WTC11 (cell line): Measurements from ENCODE around the gene SEL1L3. TPM values are rescaled to one million over a fixed set of nuclear protein-coding genes. Genes with fewer than 3 reads are reported as not detected.
A peak's percentile ranks its signal among the peaks of the same experiment; 100 is the strongest.

Source experiments
- ATAC-seq: fragments of 200-7000 bp; cut with Tn5 transposase; 2 replicates; pipeline ENCODE4 v1.10.0; 2021; ENCODE audit warnings: mild to moderate bottlenecking, moderate library complexity
- CTCF ChIA-PET: fragments of 300-600 bp; sonication (Branson Sonifier 250); formaldehyde crosslinking; loops from one replicate; lab custom pipeline; 2021; ENCODE audit warnings: antibody characterized with exemption; lab: Charles Lee
- POLR2A ChIA-PET: fragments of 350-600 bp; sonication (Branson Sonifier 250); formaldehyde crosslinking; loops from one replicate; lab custom pipeline; 2021; ENCODE audit warnings: antibody characterized with exemption; lab: Charles Lee
- DNase-seq: peaks from one replicate; pipeline ENCODE4 v3.0.0; 2021; ENCODE audit warnings: low spot score
- H3K27ac Mint-ChIP-seq: 2 replicates; pipeline ENCODE4 v1.8.0; 2021; ENCODE audit warnings: mixed read lengths
- H3K27me3 Mint-ChIP-seq: 2 replicates; pipeline ENCODE4 v1.8.0; 2021; ENCODE audit warnings: low read depth, mild to moderate bottlenecking, moderate library complexity, mixed read lengths
- H3K36me3 Mint-ChIP-seq: 2 replicates; pipeline ENCODE4 v1.8.0; 2021; ENCODE audit warnings: mixed read lengths
- H3K4me1 Mint-ChIP-seq: 2 replicates; pipeline ENCODE4 v1.8.0; 2022; ENCODE audit warnings: mixed read lengths
- H3K4me3 Mint-ChIP-seq: 2 replicates; pipeline ENCODE4 v1.8.0; 2021; ENCODE audit warnings: mild to moderate bottlenecking, moderate library complexity, mixed read lengths
- H3K9me3 Mint-ChIP-seq: 2 replicates; pipeline ENCODE4 v1.8.0; 2021; ENCODE audit warnings: mixed read lengths
- CREB1 ChIP-seq: sonication (generic); formaldehyde crosslinking; IDR thresholded peaks from 2 replicates; pipeline ENCODE4 v1.8.0; 2023; ENCODE audit warnings: mild to moderate bottlenecking, missing genetic modification reagents
- ELF4 ChIP-seq: sonication (generic); formaldehyde crosslinking; IDR thresholded peaks from 2 replicates; pipeline ENCODE4 v1.8.1; 2022; ENCODE audit warnings: low read depth, mild to moderate bottlenecking, moderate library complexity, missing genetic modification reagents
- RORB ChIP-seq: fragments of 250-450 bp; sonication (Bioruptor Pico); IDR thresholded peaks from 2 replicates; pipeline ENCODE4 v1.9.0; 2021; ENCODE audit warnings: mild to moderate bottlenecking
- TEAD4 ChIP-seq: sonication (generic); formaldehyde crosslinking; IDR thresholded peaks from 2 replicates; pipeline ENCODE4 v1.8.0; 2022; ENCODE audit warnings: mild to moderate bottlenecking, missing genetic modification reagents
- ZBTB21 ChIP-seq: sonication (generic); formaldehyde crosslinking; IDR thresholded peaks from 2 replicates; pipeline ENCODE4 v1.8.1; 2023; ENCODE audit warnings: mild to moderate bottlenecking, missing genetic modification reagents, borderline replicate concordance
- ZNF219 ChIP-seq: sonication (generic); formaldehyde crosslinking; IDR thresholded peaks from 2 replicates; pipeline ENCODE4 v1.8.0; 2023; ENCODE audit warnings: missing genetic modification reagents, mild to moderate bottlenecking, borderline replicate concordance
- ZNF263 ChIP-seq: sonication (generic); formaldehyde crosslinking; IDR thresholded peaks from 2 replicates; pipeline ENCODE4 v1.8.1; 2022; ENCODE audit warnings: low read depth, mild to moderate bottlenecking, moderate library complexity, missing genetic modification reagents
- ZNF317 ChIP-seq: sonication (generic); formaldehyde crosslinking; IDR thresholded peaks from 2 replicates; pipeline ENCODE4 v1.8.1; 2023; ENCODE audit warnings: low read depth, mild to moderate bottlenecking, moderate library complexity, missing genetic modification reagents, borderline replicate concordance
- total RNA-seq: library from RNA; stranded (reverse); gene quantifications from 3 replicates; pipeline ENCODE4 v1.2.3, GENCODE V29; 2021
- TF ChIP-seq, protein P1 (sequence below): sonication (generic); formaldehyde crosslinking; conservative IDR thresholded peaks from 2 replicates; pipeline ENCODE4 v1.8.1; 2023; ENCODE audit warnings: mild to moderate bottlenecking, low read depth, missing genetic modification reagents, moderate library complexity
- TF ChIP-seq, protein P2 (sequence below): fragments of 200-600 bp; IDR thresholded peaks from 2 replicates; pipeline ENCODE4 v1.8.0; 2022; ENCODE audit warnings: antibody characterized with exemption
- TF ChIP-seq, protein P3 (sequence below): sonication (generic); formaldehyde crosslinking; IDR thresholded peaks from 2 replicates; pipeline ENCODE4 v1.8.0; 2023; ENCODE audit warnings: missing genetic modification reagents
- TF ChIP-seq, protein P4 (sequence below): sonication (generic); formaldehyde crosslinking; IDR thresholded peaks from 2 replicates; pipeline ENCODE4 v1.8.1; 2023; ENCODE audit warnings: mild to moderate bottlenecking, missing genetic modification reagents
- TF ChIP-seq, protein P5 (sequence below): sonication (generic); formaldehyde crosslinking; IDR thresholded peaks from 2 replicates; pipeline ENCODE4 v1.8.1; 2023; ENCODE audit warnings: mild to moderate bottlenecking, missing genetic modification reagents, moderate library complexity
- TF ChIP-seq, protein P6 (sequence below): fragments of 250-450 bp; sonication (Bioruptor Pico); IDR thresholded peaks from 2 replicates; pipeline ENCODE4 v1.9.0; 2021; ENCODE audit warnings: mild to moderate bottlenecking, borderline replicate concordance
- TF ChIP-seq, protein P7 (sequence below): fragments of 250-450 bp; sonication (Bioruptor Pico); conservative IDR thresholded peaks from 2 replicates; pipeline ENCODE4 v1.9.0; 2021; ENCODE audit warnings: mild to moderate bottlenecking

SEL1L3 gene
- total RNA-seq, 1 experiment from 2014 or later = 31.5 TPM

DNA sequence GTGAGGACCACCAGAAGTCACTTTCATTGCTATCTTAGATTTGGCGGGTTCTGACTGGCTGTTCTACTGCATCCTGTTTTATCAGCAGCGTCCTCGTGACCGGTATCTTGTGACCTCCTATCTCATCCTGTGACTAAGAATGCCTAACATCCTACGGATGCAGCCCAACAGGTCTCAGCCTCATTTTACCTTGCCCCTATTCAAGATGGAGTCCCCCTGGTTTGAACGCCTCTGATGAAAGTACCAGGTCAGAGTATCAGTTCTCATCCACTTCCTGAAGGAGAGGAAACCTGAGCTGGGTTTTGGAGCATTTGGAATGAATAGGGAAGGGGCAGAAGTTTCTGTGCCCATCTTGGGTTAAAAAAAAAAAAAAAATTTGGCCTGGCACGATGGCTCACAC is 136.9 kb downstream of the SEL1L3 start:
- Mint-ChIP-seq H3K9me3 (peaks cover 9% of the 10 kb centered on the region), H3K4me3 (no peak overlapping the region), H3K27me3 (no peaks in the 10 kb centered on the region; the same call in 1 of the 2 replicates), H3K4me1 (no peaks in the 10 kb centered on the region), H3K27ac (peak overlapping the region; percentile 42), H3K36me3 (no peaks in the 10 kb centered on the region)
- no peak for ATAC-seq
- ChIA-PET POLR2A (no interaction called here), CTCF (no interaction called here)
- TF ChIP-seq ZNF219 (no peak), ZBTB21 (CRISPR knock-in tag) (no peak), TEAD4 (CRISPR knock-in tag) (no peak), ELF4 (CRISPR knock-in tag) (no peak), ZNF317 (no peak)
- TF ChIP-seq, protein P1, sequence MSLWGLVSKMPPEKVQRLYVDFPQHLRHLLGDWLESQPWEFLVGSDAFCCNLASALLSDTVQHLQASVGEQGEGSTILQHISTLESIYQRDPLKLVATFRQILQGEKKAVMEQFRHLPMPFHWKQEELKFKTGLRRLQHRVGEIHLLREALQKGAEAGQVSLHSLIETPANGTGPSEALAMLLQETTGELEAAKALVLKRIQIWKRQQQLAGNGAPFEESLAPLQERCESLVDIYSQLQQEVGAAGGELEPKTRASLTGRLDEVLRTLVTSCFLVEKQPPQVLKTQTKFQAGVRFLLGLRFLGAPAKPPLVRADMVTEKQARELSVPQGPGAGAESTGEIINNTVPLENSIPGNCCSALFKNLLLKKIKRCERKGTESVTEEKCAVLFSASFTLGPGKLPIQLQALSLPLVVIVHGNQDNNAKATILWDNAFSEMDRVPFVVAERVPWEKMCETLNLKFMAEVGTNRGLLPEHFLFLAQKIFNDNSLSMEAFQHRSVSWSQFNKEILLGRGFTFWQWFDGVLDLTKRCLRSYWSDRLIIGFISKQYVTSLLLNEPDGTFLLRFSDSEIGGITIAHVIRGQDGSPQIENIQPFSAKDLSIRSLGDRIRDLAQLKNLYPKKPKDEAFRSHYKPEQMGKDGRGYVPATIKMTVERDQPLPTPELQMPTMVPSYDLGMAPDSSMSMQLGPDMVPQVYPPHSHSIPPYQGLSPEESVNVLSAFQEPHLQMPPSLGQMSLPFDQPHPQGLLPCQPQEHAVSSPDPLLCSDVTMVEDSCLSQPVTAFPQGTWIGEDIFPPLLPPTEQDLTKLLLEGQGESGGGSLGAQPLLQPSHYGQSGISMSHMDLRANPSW (CRISPR knock-in tag) = no peak
- TF ChIP-seq, protein P2, sequence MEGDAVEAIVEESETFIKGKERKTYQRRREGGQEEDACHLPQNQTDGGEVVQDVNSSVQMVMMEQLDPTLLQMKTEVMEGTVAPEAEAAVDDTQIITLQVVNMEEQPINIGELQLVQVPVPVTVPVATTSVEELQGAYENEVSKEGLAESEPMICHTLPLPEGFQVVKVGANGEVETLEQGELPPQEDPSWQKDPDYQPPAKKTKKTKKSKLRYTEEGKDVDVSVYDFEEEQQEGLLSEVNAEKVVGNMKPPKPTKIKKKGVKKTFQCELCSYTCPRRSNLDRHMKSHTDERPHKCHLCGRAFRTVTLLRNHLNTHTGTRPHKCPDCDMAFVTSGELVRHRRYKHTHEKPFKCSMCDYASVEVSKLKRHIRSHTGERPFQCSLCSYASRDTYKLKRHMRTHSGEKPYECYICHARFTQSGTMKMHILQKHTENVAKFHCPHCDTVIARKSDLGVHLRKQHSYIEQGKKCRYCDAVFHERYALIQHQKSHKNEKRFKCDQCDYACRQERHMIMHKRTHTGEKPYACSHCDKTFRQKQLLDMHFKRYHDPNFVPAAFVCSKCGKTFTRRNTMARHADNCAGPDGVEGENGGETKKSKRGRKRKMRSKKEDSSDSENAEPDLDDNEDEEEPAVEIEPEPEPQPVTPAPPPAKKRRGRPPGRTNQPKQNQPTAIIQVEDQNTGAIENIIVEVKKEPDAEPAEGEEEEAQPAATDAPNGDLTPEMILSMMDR = no peak
- TF ChIP-seq, protein P3, sequence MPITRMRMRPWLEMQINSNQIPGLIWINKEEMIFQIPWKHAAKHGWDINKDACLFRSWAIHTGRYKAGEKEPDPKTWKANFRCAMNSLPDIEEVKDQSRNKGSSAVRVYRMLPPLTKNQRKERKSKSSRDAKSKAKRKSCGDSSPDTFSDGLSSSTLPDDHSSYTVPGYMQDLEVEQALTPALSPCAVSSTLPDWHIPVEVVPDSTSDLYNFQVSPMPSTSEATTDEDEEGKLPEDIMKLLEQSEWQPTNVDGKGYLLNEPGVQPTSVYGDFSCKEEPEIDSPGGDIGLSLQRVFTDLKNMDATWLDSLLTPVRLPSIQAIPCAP = no peak
- TF ChIP-seq, protein P4, sequence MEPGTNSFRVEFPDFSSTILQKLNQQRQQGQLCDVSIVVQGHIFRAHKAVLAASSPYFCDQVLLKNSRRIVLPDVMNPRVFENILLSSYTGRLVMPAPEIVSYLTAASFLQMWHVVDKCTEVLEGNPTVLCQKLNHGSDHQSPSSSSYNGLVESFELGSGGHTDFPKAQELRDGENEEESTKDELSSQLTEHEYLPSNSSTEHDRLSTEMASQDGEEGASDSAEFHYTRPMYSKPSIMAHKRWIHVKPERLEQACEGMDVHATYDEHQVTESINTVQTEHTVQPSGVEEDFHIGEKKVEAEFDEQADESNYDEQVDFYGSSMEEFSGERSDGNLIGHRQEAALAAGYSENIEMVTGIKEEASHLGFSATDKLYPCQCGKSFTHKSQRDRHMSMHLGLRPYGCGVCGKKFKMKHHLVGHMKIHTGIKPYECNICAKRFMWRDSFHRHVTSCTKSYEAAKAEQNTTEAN (CRISPR knock-in tag) = no peak
- TF ChIP-seq, protein P5, sequence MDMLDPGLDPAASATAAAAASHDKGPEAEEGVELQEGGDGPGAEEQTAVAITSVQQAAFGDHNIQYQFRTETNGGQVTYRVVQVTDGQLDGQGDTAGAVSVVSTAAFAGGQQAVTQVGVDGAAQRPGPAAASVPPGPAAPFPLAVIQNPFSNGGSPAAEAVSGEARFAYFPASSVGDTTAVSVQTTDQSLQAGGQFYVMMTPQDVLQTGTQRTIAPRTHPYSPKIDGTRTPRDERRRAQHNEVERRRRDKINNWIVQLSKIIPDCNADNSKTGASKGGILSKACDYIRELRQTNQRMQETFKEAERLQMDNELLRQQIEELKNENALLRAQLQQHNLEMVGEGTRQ (CRISPR knock-in tag) = no peak
- no peak for DNase-seq

DNA sequence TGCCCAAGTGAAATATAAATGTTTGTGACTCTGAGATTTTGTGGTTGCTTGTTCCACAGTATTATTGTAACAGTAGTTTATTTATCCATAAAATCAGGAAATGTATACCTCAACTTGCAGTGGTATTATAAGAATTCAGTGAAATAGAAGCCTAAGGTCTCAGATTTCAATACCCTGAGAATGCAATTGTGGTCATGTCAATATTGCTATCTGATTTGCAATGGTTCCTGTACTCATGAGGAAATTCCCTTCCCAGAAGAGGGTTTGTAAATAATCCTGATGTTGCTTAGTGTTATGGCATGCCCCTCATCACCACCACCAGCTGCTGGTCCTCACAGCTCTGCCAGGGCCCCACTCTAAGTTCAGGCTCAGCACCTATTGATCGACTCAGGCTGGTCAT is 139.4 kb downstream of the SEL1L3 start:
- no peaks in the 10 kb centered on the region for H3K4me1 Mint-ChIP-seq
- H3K9me3 Mint-ChIP-seq = peaks cover 9% of the 10 kb centered on the region
- no peak overlapping the region for H3K4me3 Mint-ChIP-seq
- ChIA-PET POLR2A (no interaction called here), CTCF (no interaction called here)
- DNase-seq (no peak), ATAC-seq (no peak; the same call in 1 of the 2 replicates)
- no peaks in the 10 kb centered on the region for H3K36me3 Mint-ChIP-seq
- TF ChIP-seq, protein P6, sequence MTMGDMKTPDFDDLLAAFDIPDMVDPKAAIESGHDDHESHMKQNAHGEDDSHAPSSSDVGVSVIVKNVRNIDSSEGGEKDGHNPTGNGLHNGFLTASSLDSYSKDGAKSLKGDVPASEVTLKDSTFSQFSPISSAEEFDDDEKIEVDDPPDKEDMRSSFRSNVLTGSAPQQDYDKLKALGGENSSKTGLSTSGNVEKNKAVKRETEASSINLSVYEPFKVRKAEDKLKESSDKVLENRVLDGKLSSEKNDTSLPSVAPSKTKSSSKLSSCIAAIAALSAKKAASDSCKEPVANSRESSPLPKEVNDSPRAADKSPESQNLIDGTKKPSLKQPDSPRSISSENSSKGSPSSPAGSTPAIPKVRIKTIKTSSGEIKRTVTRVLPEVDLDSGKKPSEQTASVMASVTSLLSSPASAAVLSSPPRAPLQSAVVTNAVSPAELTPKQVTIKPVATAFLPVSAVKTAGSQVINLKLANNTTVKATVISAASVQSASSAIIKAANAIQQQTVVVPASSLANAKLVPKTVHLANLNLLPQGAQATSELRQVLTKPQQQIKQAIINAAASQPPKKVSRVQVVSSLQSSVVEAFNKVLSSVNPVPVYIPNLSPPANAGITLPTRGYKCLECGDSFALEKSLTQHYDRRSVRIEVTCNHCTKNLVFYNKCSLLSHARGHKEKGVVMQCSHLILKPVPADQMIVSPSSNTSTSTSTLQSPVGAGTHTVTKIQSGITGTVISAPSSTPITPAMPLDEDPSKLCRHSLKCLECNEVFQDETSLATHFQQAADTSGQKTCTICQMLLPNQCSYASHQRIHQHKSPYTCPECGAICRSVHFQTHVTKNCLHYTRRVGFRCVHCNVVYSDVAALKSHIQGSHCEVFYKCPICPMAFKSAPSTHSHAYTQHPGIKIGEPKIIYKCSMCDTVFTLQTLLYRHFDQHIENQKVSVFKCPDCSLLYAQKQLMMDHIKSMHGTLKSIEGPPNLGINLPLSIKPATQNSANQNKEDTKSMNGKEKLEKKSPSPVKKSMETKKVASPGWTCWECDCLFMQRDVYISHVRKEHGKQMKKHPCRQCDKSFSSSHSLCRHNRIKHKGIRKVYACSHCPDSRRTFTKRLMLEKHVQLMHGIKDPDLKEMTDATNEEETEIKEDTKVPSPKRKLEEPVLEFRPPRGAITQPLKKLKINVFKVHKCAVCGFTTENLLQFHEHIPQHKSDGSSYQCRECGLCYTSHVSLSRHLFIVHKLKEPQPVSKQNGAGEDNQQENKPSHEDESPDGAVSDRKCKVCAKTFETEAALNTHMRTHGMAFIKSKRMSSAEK (CRISPR knock-in tag) = no peak
- TF ChIP-seq, protein P7, sequence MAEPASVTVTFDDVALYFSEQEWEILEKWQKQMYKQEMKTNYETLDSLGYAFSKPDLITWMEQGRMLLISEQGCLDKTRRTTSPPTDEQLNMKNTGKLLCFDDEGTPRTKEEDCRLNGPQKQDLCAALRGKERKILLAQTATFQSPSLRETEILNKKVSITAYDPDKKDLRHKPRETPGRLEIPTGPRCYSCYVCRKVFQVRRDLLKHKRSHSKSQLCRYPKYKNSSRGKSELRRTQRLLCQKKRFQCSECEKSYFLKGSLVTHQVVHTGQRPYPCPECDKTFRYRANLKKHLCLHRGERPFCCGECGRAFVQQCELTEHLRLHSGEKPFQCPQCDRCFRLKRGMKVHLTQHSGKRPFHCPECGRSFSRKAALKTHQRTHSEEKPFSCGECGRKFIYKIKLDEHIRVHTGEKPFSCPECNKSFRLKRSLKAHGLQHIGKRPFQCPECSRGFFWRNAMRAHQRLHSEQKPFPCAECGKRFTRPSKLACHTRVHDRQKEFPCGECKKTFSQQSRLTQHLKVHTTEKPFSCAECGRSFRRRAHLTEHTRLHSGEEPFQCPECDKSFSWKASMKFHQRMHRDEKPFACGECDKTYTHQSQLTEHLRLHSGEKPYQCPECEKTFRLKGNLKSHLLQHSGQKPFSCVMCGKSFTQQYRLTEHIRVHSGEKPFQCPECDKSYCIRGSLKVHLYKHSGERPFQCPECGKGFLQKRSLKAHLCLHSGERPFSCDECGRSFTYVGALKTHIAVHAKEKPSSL (CRISPR knock-in tag) = no peak
- no peak for TF ChIP-seq CREB1 (CRISPR knock-in tag)
- no peak for TF ChIP-seq RORB (CRISPR knock-in tag)
- TF ChIP-seq ZNF263 (CRISPR knock-in tag) = no peak
- H3K27ac Mint-ChIP-seq = no peak overlapping the region
- H3K27me3 Mint-ChIP-seq = no peaks in the 10 kb centered on the region; the same call in 1 of the 2 replicates
